ENCODE results near the gene ZNF653.
"Not testable (repeated sequence)": the region's sequence is repeated elsewhere in the genome, so short reads cannot be mapped to it uniquely, and the experiment has no call there.

The ZNF653 gene

GRCh38 chr19:11480715-11481533 is 24.7 kb downstream of the ZNF653 start, which contains the start of gene ELAVL3:
ELAVL3 (minus strand) TSS chr19:11481046; CDS start chr19:11480608, 438 bp downstream.
- no peak for DNase-seq

GRCh38 chr19:11479898-11480714 is 25.5 kb downstream of the ZNF653 start:
- no peak for DNase-seq

GRCh38 chr19:11479090-11479897 is 26.3 kb downstream of the ZNF653 start:
- DNase-seq = no peak

- DNase-seq = no peak
Observed at GRCh38 chr19:11478167-11479089, 27.2 kb downstream of the ZNF653 start.

- DNase-seq = no peak
Observed at GRCh38 chr19:11475861-11476260, 29.8 kb downstream of the ZNF653 start.

GRCh38 chr19:11475343-11475742 is 30.3 kb downstream of the ZNF653 start:
- not testable (repeated sequence) for DNase-seq

- DNase-seq = no peak
Observed at GRCh38 chr19:11473725-11474124, 31.9 kb downstream of the ZNF653 start.

GRCh38 chr19:11468266-11468845 is 37.3 kb downstream of the ZNF653 start:
- DNase-seq = not testable (repeated sequence)

- no peak for DNase-seq
Observed at GRCh38 chr19:11465600-11465999, 40.0 kb downstream of the ZNF653 start.

GRCh38 chr19:11464333-11465265 is 41.0 kb downstream of the ZNF653 start:
- no peak for DNase-seq

GRCh38 chr19:11463391-11463790 is 42.2 kb downstream of the ZNF653 start:
- no peak for DNase-seq

GRCh38 chr19:11461453-11461852 is 44.2 kb downstream of the ZNF653 start:
- DNase-seq = no peak

- DNase-seq = no peak
Observed at GRCh38 chr19:11460207-11460606, 45.4 kb downstream of the ZNF653 start.

GRCh38 chr19:11458912-11459311 is 46.7 kb downstream of the ZNF653 start:
- DNase-seq = not testable (repeated sequence)

- no peak for DNase-seq
Observed at GRCh38 chr19:11458236-11458900, 47.3 kb downstream of the ZNF653 start.

GRCh38 chr19:11457831-11458230 is 47.8 kb downstream of the ZNF653 start:
- DNase-seq = no peak

- DNase-seq = no peak
Observed at GRCh38 chr19:11457115-11457514, 48.5 kb downstream of the ZNF653 start.

- no peak for DNase-seq
Observed at GRCh38 chr19:11456659-11457058, 49.0 kb downstream of the ZNF653 start.

- not testable (repeated sequence) for DNase-seq
Observed at GRCh38 chr19:11455233-11455554, 50.4 kb downstream of the ZNF653 start.
